Medulla oblongata (tissue), 1 donor: ENCODE data around the gene NLRP1.

Experiments
- DNase-seq: peaks from one replicate; pipeline ENCODE4 v3.0.0-alpha.2; 2015; ENCODE audit errors: extremely low spot score

The NLRP1 gene

GRCh38 chr17:5557485-5557884 is 26.8 kb downstream of the NLRP1 start:
- DNase-seq, result peak; percentile 30

- no peak for DNase-seq
Observed at GRCh38 chr17:5555254-5555653, 29.1 kb downstream of the NLRP1 start.

GRCh38 chr17:5553479-5553878 is 30.8 kb downstream of the NLRP1 start:
- DNase-seq, result no peak

GRCh38 chr17:5552841-5553240 is 31.5 kb downstream of the NLRP1 start:
- no peak for DNase-seq

GRCh38 chr17:5545051-5545987 is 39.0 kb downstream of the NLRP1 start:
- DNase-seq, result no peak

GRCh38 chr17:5544115-5544514 is 40.2 kb downstream of the NLRP1 start:
- no peak for DNase-seq

- DNase-seq, result no peak
Observed at GRCh38 chr17:5541610-5542202, 42.6 kb downstream of the NLRP1 start.

- no peak for DNase-seq
Observed at GRCh38 chr17:5540321-5540720, 44.0 kb downstream of the NLRP1 start.

GRCh38 chr17:5539286-5539685 is 45.0 kb downstream of the NLRP1 start:
- DNase-seq, result no peak

- no peak for DNase-seq
Observed at GRCh38 chr17:5536866-5537650, 47.3 kb downstream of the NLRP1 start.

- DNase-seq, result no peak
Observed at GRCh38 chr17:5535436-5535835, 48.9 kb downstream of the NLRP1 start.

- no peak for DNase-seq
Observed at GRCh38 chr17:5533486-5534315, 50.6 kb downstream of the NLRP1 start.

- no peak for DNase-seq
Observed at GRCh38 chr17:5532581-5532980, 51.7 kb downstream of the NLRP1 start.

- no peak for DNase-seq
Observed at GRCh38 chr17:5531085-5531418, 53.3 kb downstream of the NLRP1 start.

GRCh38 chr17:5530265-5531084 is 53.8 kb downstream of the NLRP1 start:
- DNase-seq, result no peak

GRCh38 chr17:5527601-5528250 is 56.6 kb downstream of the NLRP1 start:
- peak; percentile 26 for DNase-seq

- DNase-seq, result peak; percentile 96
Observed at GRCh38 chr17:5526821-5527598, 57.3 kb downstream of the NLRP1 start.

GRCh38 chr17:5523249-5523648 is 61.1 kb downstream of the NLRP1 start:
- no peak for DNase-seq

GRCh38 chr17:5522476-5522875 is 61.8 kb downstream of the NLRP1 start:
- DNase-seq, result no peak
